Omental fat pad (tissue), 4 donors: ENCODE results near the gene TNPO1. TPM values are rescaled to one million over a fixed set of nuclear protein-coding genes. Genes with fewer than 3 reads are reported as not detected.

Source experiments
- ATAC-seq: fragments of 150-250 bp; one replicate; pipeline ENCODE4 v1.9.1; 2016; ENCODE audit warnings: mild to moderate bottlenecking, moderate library complexity; ENCODE audit not compliant: low FRiP score
- DNase-seq: peaks from one replicate; pipeline ENCODE4 v3.0.0-alpha.2; 2019; ENCODE audit warnings: low spot score
- total RNA-seq, 4 donors: library from RNA; depleted of rRNA; stranded (reverse); fragments of >200 nt; gene quantifications; one replicate each; pipeline ENCODE4 v1.1.0, GENCODE V29; 2016
- TF ChIP-seq, protein P1 (sequence below), 3 donors: fragments of 450-650 bp; IDR thresholded peaks; one replicate each; pipeline ENCODE4 v1.5.1; 2016 to 2017; ENCODE audit warnings: antibody characterized with exemption in 3 of 3, mild to moderate bottlenecking in 3 of 3, moderate library complexity in 2 of 3

TNPO1 gene
- total RNA-seq, 4 donors from 2014 or later = 74.6 to 123 (median 99.6) TPM

DNA sequence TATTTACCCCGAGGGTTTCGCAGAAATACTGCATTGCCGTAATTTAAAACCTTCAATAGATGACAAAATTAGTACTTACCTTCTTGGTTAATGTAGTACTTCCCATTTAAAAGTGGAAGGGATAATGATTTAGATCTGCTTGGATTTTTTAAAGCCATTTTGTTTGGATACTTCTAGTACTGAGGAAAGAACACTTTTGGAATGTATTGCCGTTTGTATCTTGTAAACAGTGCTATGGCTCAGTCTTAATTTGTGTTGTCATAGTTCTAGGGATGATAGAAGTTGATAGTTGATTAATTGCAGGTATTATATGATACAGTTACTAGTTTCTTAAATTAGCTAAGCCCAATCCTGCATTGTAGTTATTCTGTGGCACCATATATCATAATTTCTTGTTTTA is 33.1 kb downstream of the TNPO1 start:
- DNase-seq (no peak), ATAC-seq (no peak)
- TF ChIP-seq, protein P1, sequence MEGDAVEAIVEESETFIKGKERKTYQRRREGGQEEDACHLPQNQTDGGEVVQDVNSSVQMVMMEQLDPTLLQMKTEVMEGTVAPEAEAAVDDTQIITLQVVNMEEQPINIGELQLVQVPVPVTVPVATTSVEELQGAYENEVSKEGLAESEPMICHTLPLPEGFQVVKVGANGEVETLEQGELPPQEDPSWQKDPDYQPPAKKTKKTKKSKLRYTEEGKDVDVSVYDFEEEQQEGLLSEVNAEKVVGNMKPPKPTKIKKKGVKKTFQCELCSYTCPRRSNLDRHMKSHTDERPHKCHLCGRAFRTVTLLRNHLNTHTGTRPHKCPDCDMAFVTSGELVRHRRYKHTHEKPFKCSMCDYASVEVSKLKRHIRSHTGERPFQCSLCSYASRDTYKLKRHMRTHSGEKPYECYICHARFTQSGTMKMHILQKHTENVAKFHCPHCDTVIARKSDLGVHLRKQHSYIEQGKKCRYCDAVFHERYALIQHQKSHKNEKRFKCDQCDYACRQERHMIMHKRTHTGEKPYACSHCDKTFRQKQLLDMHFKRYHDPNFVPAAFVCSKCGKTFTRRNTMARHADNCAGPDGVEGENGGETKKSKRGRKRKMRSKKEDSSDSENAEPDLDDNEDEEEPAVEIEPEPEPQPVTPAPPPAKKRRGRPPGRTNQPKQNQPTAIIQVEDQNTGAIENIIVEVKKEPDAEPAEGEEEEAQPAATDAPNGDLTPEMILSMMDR (IDR thresholded peaks at IDR 0.05) = no peak

DNA sequence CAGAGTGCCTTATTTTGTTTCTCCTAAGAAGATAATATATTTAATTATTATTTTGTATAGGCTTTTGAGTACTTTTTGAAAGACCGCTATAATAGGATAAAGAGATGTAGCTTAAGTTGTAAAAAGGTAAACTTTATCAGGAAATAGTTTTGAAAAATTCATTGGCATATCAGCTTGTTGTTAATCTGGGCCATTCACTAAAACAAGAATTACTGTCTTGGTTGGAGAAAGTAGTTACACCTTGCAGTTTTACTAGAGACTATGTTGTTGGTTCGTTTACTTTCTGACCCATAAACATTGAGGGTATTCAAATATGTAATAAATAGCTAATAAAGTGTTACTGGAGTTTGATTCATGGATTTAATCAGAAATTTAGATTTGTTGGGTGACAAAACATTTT is 33.7 kb downstream of the TNPO1 start:
- TF ChIP-seq, protein P1 (IDR thresholded peaks at IDR 0.05) = no peak
- DNase-seq = no peak
- ATAC-seq = no peak

DNA sequence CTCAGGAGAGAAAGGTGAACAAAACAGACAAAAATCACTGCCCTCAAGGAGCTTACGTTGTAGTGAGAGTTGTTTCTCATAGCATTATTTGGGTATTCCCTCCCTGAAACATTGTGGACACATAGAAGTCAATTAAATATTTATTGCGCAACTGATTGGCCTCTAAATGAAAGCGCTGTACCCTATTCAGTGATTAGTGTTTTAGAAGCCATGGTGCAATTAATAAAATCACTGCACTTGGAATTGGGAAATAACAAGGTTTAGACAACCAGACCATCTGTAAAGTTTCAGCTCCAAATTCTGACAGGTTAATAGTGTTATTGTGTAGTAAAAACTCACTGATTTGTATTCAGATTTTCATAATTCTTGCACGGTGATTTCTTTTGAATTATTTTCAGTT is 35.9 kb downstream of the TNPO1 start:
- TF ChIP-seq, protein P1 (IDR thresholded peaks at IDR 0.05) = no peak
- ATAC-seq (no peak), DNase-seq (no peak)

DNA sequence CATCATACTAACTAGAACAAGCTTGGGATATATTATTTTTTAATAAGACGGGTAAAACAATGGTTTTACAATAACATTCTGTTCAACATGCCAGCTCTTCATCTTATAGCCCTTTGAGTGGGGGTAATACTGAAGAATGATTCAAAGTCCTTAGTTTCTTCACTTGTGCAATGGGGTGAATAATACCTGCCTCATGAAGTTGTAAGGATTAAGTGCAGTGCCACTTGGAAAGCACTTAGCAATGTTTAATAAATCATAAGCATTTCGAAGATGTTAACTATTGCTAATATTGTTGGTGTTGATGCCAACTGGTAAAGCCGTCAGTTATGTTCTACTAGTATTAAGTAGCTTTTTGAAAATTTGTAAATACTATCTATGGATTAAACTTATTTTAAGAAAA is 38.0 kb downstream of the TNPO1 start:
- TF ChIP-seq, protein P1 (IDR thresholded peaks at IDR 0.05) = no peak
- DNase-seq (no peak), ATAC-seq (no peak)

DNA sequence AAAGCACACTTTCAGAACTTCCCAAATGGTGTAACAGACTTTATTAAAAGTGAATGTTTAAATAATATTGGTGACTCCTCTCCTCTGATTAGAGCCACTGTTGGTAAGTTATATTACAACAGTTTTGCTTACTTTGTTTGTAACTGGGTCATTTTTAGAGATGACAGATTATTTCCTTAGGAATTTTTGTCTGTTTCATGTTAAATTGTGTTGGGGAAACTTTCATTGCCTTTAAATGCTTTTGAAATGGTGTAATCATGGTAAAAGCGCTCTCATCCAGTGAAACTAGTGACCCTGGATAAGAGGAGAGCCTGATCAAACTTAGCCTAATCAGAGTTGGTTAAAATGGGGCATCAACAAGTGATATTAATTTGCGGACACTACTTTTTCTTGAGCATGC is 39.4 kb downstream of the TNPO1 start:
- DNase-seq (no peak), ATAC-seq (no peak)
- TF ChIP-seq, protein P1 (IDR thresholded peaks at IDR 0.05) = no peak

DNA sequence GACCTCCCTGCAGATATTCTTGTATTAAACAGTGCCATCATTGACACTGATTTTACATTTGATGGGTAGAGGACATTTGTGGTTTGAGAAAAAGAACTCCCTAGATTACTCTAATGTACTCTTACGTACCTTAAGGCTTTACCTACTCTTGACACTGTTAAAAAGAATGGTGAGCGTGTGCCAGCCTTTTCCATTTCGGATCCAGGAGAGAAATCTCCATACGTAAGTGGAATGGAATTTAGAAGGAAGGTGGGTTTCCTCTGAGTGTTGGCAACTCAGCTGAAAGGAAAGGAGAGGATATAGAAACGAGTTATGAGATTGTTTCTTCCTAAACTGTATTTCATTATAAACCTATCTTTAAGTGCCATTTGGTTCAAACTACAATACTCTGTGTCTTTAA is 40.9 kb downstream of the TNPO1 start:
- no peak for DNase-seq
- TF ChIP-seq, protein P1 (IDR thresholded peaks at IDR 0.05) = no peak

DNA sequence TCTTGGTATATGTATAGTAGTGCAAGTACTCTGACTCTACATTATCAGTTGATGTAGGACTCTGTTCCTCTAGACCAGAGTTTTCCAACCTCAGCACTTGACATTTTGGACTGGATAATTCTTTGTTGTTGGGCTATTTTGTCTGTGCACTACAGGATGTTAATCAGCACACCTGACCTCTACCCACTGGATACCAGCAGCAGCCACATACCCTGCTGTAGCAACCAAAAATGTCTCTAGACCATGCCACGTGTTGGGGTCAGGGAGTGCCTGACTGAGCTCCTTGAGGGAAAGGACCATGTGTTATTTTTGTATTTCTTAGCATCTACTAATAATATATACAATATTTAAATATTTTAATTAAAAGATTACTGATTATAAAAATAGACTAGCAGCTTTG is 42.7 kb downstream of the TNPO1 start:
- TF ChIP-seq, protein P1 (IDR thresholded peaks at IDR 0.05) = no peak
- DNase-seq (no peak), ATAC-seq (no peak)

More for the DNA sequence above, 40.9 kb downstream of the TNPO1 start:
- ATAC-seq = no peak
